Neural progenitor cell (in vitro differentiated cells): ENCODE measurements around the gene CARTPT. TPM values are rescaled to one million over a fixed set of nuclear protein-coding genes. Genes with fewer than 3 reads are reported as not detected.

ENCODE experiments used
- DNase-seq: peaks from one replicate; pipeline ENCODE4 v3.0.0-alpha.2; 2016; ENCODE audit warnings: low spot score
- H2AFZ ChIP-seq: fragments of 200-600 bp; sonication (generic); replicated peaks from 2 replicates; pipeline ENCODE4 v1.6.1; 2016; ENCODE audit warnings: antibody characterized with exemption
- H3F3A ChIP-seq: fragments of 200-600 bp; sonication (generic); 2 replicates; pipeline ENCODE4 v1.6.1; 2016; ENCODE audit warnings: antibody characterized with exemption, low read depth
- H3K27ac ChIP-seq: fragments of 200-600 bp; sonication (generic); 2 replicates; pipeline ENCODE4 v1.5.1; 2016; ENCODE audit warnings: mild to moderate bottlenecking
- H3K27me3 ChIP-seq: fragments of 200-600 bp; sonication (generic); 2 replicates; pipeline ENCODE4 v1.6.1; 2016; ENCODE audit warnings: mild to moderate bottlenecking, moderate library complexity
- H3K36me3 ChIP-seq: fragments of 200-600 bp; sonication (generic); 2 replicates; pipeline ENCODE4 v1.5.1; 2016
- H3K4me1 ChIP-seq: fragments of 200-600 bp; sonication (generic); 2 replicates; pipeline ENCODE4 v1.6.1; 2016; ENCODE audit warnings: mixed run types
- H3K4me2 ChIP-seq: fragments of 200-600 bp; sonication (generic); 2 replicates; pipeline ENCODE4 v1.6.1; 2016
- H3K4me3 ChIP-seq: fragments of 200-600 bp; sonication (generic); 2 replicates; pipeline ENCODE4 v1.5.1; 2016
- H3K79me2 ChIP-seq: fragments of 200-600 bp; sonication (generic); 2 replicates; pipeline ENCODE4 v1.6.1; 2016; ENCODE audit warnings: low read depth
- H3K9ac ChIP-seq: fragments of 200-600 bp; sonication (generic); 2 replicates; pipeline ENCODE4 v1.6.1; 2016
- H3K9me3 ChIP-seq: fragments of 200-600 bp; sonication (generic); 2 replicates; pipeline ENCODE4 v1.5.1; 2016; ENCODE audit warnings: low read depth
- H4K20me1 ChIP-seq: fragments of 200-600 bp; sonication (generic); 2 replicates; pipeline ENCODE4 v1.6.1; 2016; ENCODE audit warnings: low read depth
- H3K27ac Mint-ChIP-seq: 3 replicates; pipeline ENCODE4 v1.8.0; 2021; ENCODE audit warnings: mixed read lengths
- H3K27me3 Mint-ChIP-seq: 2 replicates; pipeline ENCODE4 v1.8.0; 2022; ENCODE audit warnings: low read depth, mild to moderate bottlenecking, inconsistent platforms, moderate library complexity, mixed read lengths; ENCODE audit not compliant: insufficient read depth
- H3K36me3 Mint-ChIP-seq: 3 replicates; pipeline ENCODE4 v1.8.0; 2021; ENCODE audit warnings: mixed read lengths
- H3K4me1 Mint-ChIP-seq: 3 replicates; pipeline ENCODE4 v1.8.0; 2021; ENCODE audit warnings: mixed read lengths
- H3K4me3 Mint-ChIP-seq: 3 replicates; pipeline ENCODE4 v1.8.0; 2021; ENCODE audit warnings: mild to moderate bottlenecking, moderate library complexity, mixed read lengths
- H3K9me3 Mint-ChIP-seq: 3 replicates; pipeline ENCODE4 v1.8.0; 2020; ENCODE audit warnings: mixed read lengths
- CTCF ChIP-seq: fragments of 200-600 bp; sonication (generic); IDR thresholded peaks from 2 replicates; pipeline ENCODE4 v1.5.1; 2017; ENCODE audit warnings: antibody characterized with exemption, mild to moderate bottlenecking
- EZH2 ChIP-seq: fragments of 200-600 bp; sonication (generic); IDR thresholded peaks from 2 replicates; pipeline ENCODE4 v1.6.1; 2017; ENCODE audit warnings: antibody characterized with exemption, mild to moderate bottlenecking, moderate library complexity
- EZH2phosphoT487 ChIP-seq: fragments of 200-600 bp; sonication (generic); IDR thresholded peaks from 2 replicates; pipeline ENCODE4 v1.6.1; 2017; ENCODE audit warnings: antibody characterized with exemption
- total RNA-seq: library from RNA; depleted of rRNA; stranded (reverse); fragments of >200 nt; gene quantifications from 2 replicates; pipeline ENCODE4 v1.2.3, GENCODE V29; 2015; ENCODE audit warnings: low replicate concordance

The CARTPT gene
- total RNA-seq, 1 donor from 2014 or later: not detected

- H3K36me3 Mint-ChIP-seq: no peaks in the 10 kb centered on the region
- H3K27me3 Mint-ChIP-seq: no peaks in the 10 kb centered on the region
- TF ChIP-seq EZH2phosphoT487: no peak
- H3K27ac ChIP-seq: no peak overlapping the region
- DNase-seq: no peak
- H3K27me3 ChIP-seq: no peaks in the 10 kb centered on the region
- H4K20me1 ChIP-seq: no peaks in the 10 kb centered on the region
- H3K27ac Mint-ChIP-seq: no peak overlapping the region
- no peak overlapping the region for H3K9ac ChIP-seq
- H3K9me3 Mint-ChIP-seq: no peaks in the 10 kb centered on the region
- H2AFZ ChIP-seq: no peak overlapping the region
- no peak overlapping the region for H3K4me3 Mint-ChIP-seq
- no peak overlapping the region for H3K4me2 ChIP-seq
- no peaks in the 10 kb centered on the region for H3F3A ChIP-seq
- peaks cover 14% of the 10 kb centered on the region for H3K4me1 Mint-ChIP-seq
- no peak overlapping the region for H3K4me3 ChIP-seq
- no peaks in the 10 kb centered on the region for H3K79me2 ChIP-seq
- H3K36me3 ChIP-seq: no peaks in the 10 kb centered on the region
- no peaks in the 10 kb centered on the region for H3K9me3 ChIP-seq
- H3K4me1 ChIP-seq: no peaks in the 10 kb centered on the region
These were observed 29.3 kb downstream of the CARTPT start for GRCh38 chr5:71748360-71748759.

- H3K27me3 ChIP-seq: no peaks in the 10 kb centered on the region
- no peak overlapping the region for H3K4me3 Mint-ChIP-seq
- no peaks in the 10 kb centered on the region for H3K9me3 ChIP-seq
- H3K4me1 Mint-ChIP-seq: no peaks in the 10 kb centered on the region
- no peaks in the 10 kb centered on the region for H3K9me3 Mint-ChIP-seq
- no peak for TF ChIP-seq CTCF
- no peaks in the 10 kb centered on the region for H4K20me1 ChIP-seq
- H3K4me3 ChIP-seq: no peak overlapping the region
- H3K9ac ChIP-seq: no peak overlapping the region
- H3K4me1 ChIP-seq: no peaks in the 10 kb centered on the region
- no peak overlapping the region for H3K4me2 ChIP-seq
- H3K27ac Mint-ChIP-seq: no peak overlapping the region
- H3K79me2 ChIP-seq: no peaks in the 10 kb centered on the region
- no peaks in the 10 kb centered on the region for H3K36me3 ChIP-seq
- H3F3A ChIP-seq: no peaks in the 10 kb centered on the region
- no peaks in the 10 kb centered on the region for H3K36me3 Mint-ChIP-seq
- no peak for DNase-seq
- no peaks in the 10 kb centered on the region for H3K27me3 Mint-ChIP-seq
- H2AFZ ChIP-seq: no peak overlapping the region
- H3K27ac ChIP-seq: no peak overlapping the region
These were observed 32.3 kb downstream of the CARTPT start for GRCh38 chr5:71751422-71751821.

DNA sequence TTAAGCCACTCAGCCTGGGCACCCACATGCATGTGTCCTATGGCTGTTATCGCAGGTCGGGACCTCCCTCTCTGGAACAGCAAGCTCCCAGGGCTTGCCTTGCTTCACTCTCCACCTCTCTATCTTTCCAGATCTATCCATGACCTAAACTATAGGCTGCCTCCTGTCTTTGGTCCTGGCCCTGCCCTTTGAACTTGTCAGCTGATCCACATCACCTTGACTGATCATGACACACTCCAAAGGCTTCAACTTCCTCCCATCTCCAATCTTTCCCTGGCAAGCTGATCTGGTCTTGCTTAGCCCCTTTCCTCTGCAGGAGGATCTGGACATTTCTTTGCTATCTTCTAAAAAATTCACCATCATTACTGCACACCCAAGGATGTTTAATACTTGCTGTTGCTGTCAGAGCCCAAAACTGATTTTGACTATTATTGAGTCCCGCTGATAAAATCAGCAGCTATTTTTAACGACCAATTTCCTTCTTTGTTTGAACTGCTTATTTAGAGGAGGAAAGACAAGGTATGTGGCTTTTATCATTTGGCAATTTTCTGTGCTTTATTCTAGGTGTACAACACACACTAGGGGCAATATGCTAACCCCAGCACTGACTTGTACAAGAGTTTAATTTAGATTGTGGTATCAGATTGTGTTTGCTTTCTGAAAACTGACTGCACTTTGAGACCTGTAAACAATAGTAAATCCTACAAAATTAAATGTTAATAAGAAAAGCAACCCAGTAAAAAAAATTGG lies 33.5 kb downstream of the CARTPT start:
- no peaks in the 10 kb centered on the region for H3K36me3 ChIP-seq
- no peaks in the 10 kb centered on the region for H3K79me2 ChIP-seq
- H3F3A ChIP-seq: no peaks in the 10 kb centered on the region
- no peak overlapping the region for H3K9ac ChIP-seq
- Mint-ChIP-seq H3K36me3 (no peaks in the 10 kb centered on the region), H3K9me3 (no peaks in the 10 kb centered on the region), H3K4me3 (no peak overlapping the region), H3K27me3 (no peaks in the 10 kb centered on the region), H3K4me1 (no peaks in the 10 kb centered on the region), H3K27ac (no peak overlapping the region)
- H3K4me1 ChIP-seq: no peaks in the 10 kb centered on the region
- H3K4me3 ChIP-seq: no peak overlapping the region
- no peaks in the 10 kb centered on the region for H4K20me1 ChIP-seq
- H3K27me3 ChIP-seq: no peaks in the 10 kb centered on the region
- H2AFZ ChIP-seq: no peak overlapping the region
- TF ChIP-seq EZH2 (no peak), CTCF (no peak), EZH2phosphoT487 (no peak)
- H3K27ac ChIP-seq: no peak overlapping the region
- H3K9me3 ChIP-seq: no peaks in the 10 kb centered on the region
- no peak for DNase-seq
- H3K4me2 ChIP-seq: no peak overlapping the region
